PC-9 (cell line): ENCODE measurements around the gene COG4. TPM values are rescaled to one million over a fixed set of nuclear protein-coding genes. Genes with fewer than 3 reads are reported as not detected.

Experiments
- Bru-seq: library from RNA; stranded (reverse); fragments of 400-500 nt; gene quantifications from one replicate; lab custom pipeline; 2021; lab: Mats Ljungman, UMichigan
- BruChase-seq, 2 experiments: library from RNA; stranded (reverse); fragments of 400-500 nt; gene quantifications; one replicate each; lab custom pipeline; 2021; lab: Mats Ljungman, UMichigan
- BruUV-seq: library from RNA; stranded (reverse); fragments of 400-500 nt; replicated peaks from 2 replicates; lab custom pipeline; 2021; lab: Mats Ljungman, UMichigan
- CTCF ChIA-PET: fragments of 300-600 bp; sonication (Branson Sonifier 250); formaldehyde crosslinking; loops from one replicate; lab custom pipeline; 2022; ENCODE audit warnings: antibody characterized with exemption; lab: Charles Lee
- POLR2A ChIA-PET: fragments of 300-600 bp; sonication (Branson Sonifier 250); formaldehyde crosslinking; loops from one replicate; lab custom pipeline; 2022; ENCODE audit warnings: antibody characterized with exemption; ENCODE audit not compliant: unreplicated experiment; lab: Charles Lee
- DNase-seq, 2 experiments: peaks; one replicate each; pipeline versions ENCODE4 v3.0.0 to v3.0.0-alpha.2; 2015 to 2022; ENCODE audit warnings: mixed read lengths in 1 of 2
- H2AFZ ChIP-seq: fragments of 200-600 bp; sonication (generic); 2 replicates; pipeline ENCODE4 v1.8.1; 2017; ENCODE audit warnings: antibody characterized with exemption
- H3F3A ChIP-seq: fragments of 200-600 bp; sonication (generic); 2 replicates; pipeline ENCODE4 v1.8.1; 2017; ENCODE audit warnings: antibody characterized with exemption, mild to moderate bottlenecking, low read depth; ENCODE audit not compliant: insufficient read depth
- H3K27ac ChIP-seq: fragments of 200-600 bp; sonication (generic); 2 replicates; pipeline ENCODE4 v1.6.1; 2016; ENCODE audit warnings: mixed run types
- H3K27me3 ChIP-seq: fragments of 200-600 bp; sonication (generic); 2 replicates; pipeline ENCODE4 v1.6.1; 2016; ENCODE audit warnings: low read depth, mixed run types; ENCODE audit not compliant: insufficient read depth
- H3K36me3 ChIP-seq: fragments of 200-600 bp; sonication (generic); 2 replicates; pipeline ENCODE4 v1.6.1; 2016; ENCODE audit warnings: low read depth, mixed run types
- H3K4me1 ChIP-seq: fragments of 200-600 bp; sonication (generic); replicated peaks from 2 replicates; pipeline ENCODE4 v1.6.1; 2016; ENCODE audit warnings: mixed run types; ENCODE audit not compliant: insufficient read depth
- H3K4me2 ChIP-seq: fragments of 200-600 bp; sonication (generic); 2 replicates; pipeline ENCODE4 v1.6.1; 2017; ENCODE audit warnings: mixed run types
- H3K4me3 ChIP-seq: fragments of 200-600 bp; sonication (generic); 2 replicates; pipeline ENCODE4 v1.6.1; 2016; ENCODE audit warnings: mixed run types
- H3K79me2 ChIP-seq: fragments of 200-600 bp; sonication (generic); 2 replicates; pipeline ENCODE4 v1.6.1; 2017; ENCODE audit warnings: low read depth, mixed run types
- H3K9me2 ChIP-seq: fragments of 200-600 bp; sonication (generic); 2 replicates; pipeline ENCODE4 v1.8.1; 2017; ENCODE audit warnings: mild to moderate bottlenecking; ENCODE audit not compliant: insufficient read depth
- H3K9me3 ChIP-seq: fragments of 200-600 bp; sonication (generic); 2 replicates; pipeline ENCODE4 v1.8.1; 2016; ENCODE audit warnings: low read depth; ENCODE audit not compliant: insufficient read depth
- H4K20me1 ChIP-seq: fragments of 200-600 bp; sonication (generic); 2 replicates; pipeline ENCODE4 v1.8.1; 2017; ENCODE audit not compliant: insufficient read depth
- CTCF ChIP-seq: fragments of 200-600 bp; sonication (generic); conservative IDR thresholded peaks from 2 replicates; pipeline ENCODE4 v1.6.1; 2017; ENCODE audit warnings: mixed run types, antibody characterized with exemption, mild to moderate bottlenecking, moderate library complexity
- EZH2 ChIP-seq: fragments of 200-600 bp; sonication (generic); IDR thresholded peaks from 2 replicates; pipeline ENCODE4 v1.8.0; 2017; ENCODE audit warnings: antibody characterized with exemption, low read depth
- intact Hi-C: fragments of 100-400 bp; cut with micrococcal nuclease; formaldehyde crosslinking; loops from one replicate; pipeline ENCODE4 v1.10.0; 2022; ENCODE audit not compliant: unreplicated experiment
- long read RNA-seq: library from polyadenylated mRNA; stranded (forward); transcript quantifications from one replicate; pipeline ENCODE4 v2.0.0, GENCODE V29; 2022
- total RNA-seq: library from RNA; stranded (reverse); gene quantifications from 2 replicates; pipeline ENCODE4 v1.2.3, GENCODE V29; 2021

COG4 gene
- total RNA-seq, result 54.2 and 61.1 TPM in 2 replicates
- Bru-seq, nascent RNA, result percentile 63 among the genes with signal in this experiment
- BruChase-seq, experiment 1, labeled RNA remaining after a 2-hour chase, result percentile 60 among the genes with signal in this experiment
- BruChase-seq, experiment 2, labeled RNA remaining after a 6-hour chase, result percentile 70 among the genes with signal in this experiment
- long read RNA-seq, transcript COG4-201 (19 exons, 2,833 nt), result major isoform, 164 of 211 reads
- long read RNA-seq, partial matches to known transcripts, result 9 of 211 reads
- long read RNA-seq, other reads (novel, unspliced or antisense), result 31 of 211 reads

- intact Hi-C loops, result loop anchor here (2.0 kb wide), 1 partner anchor 142 kb away; no protein-coding TSS in a partner anchor
- Histone ChIP-seq H4K20me1 (peaks cover 32% of the 10 kb centered on the region), H3K79me2 (peaks cover 67% of the 10 kb centered on the region), H3K27me3 (no peaks in the 10 kb centered on the region), H3K9me2 (no peaks in the 10 kb centered on the region), H3F3A (peaks cover 18% of the 10 kb centered on the region), H3K27ac (peak within 1 kb of the TSS; percentile 88), H3K9me3 (no peaks in the 10 kb centered on the region), H3K4me2 (peak within 1 kb of the TSS; percentile 100), H3K36me3 (peaks cover 33% of the 10 kb centered on the region), H3K4me3 (peak within 1 kb of the TSS; percentile 99), H3K4me1 (peaks cover 35% of the 10 kb centered on the region), H2AFZ (peak within 1 kb of the TSS; percentile 96)
- peak; percentile 66 to 82 for DNase-seq
- BruUV-seq, result TSS peak; percentile 74
- TF ChIP-seq EZH2 (no peak), CTCF (no peak)
- ChIA-PET POLR2A (interaction anchor here (0.6 to 0.7 kb wide), 2 partner anchors 17 to 26 kb away, joined by 3 to 11 read pairs; no protein-coding TSS in a partner anchor), CTCF (no interaction called here)
These were observed at the start of gene COG4 for GRCh38 chr16:70523076-70523742. COG4 (minus strand) TSS chr16:70523554; CDS start chr16:70523543, 11 bp downstream.

- CTCF ChIA-PET, result interaction anchor here (0.5 kb wide), 1 partner anchor 78 kb away, joined by 3 read pairs; no protein-coding TSS in a partner anchor
- H3K4me2 ChIP-seq, result 0 out of 2 replicates have a peak overlapping the region, but pooled peaks have one; percentile 18
These were observed 49.5 kb upstream of the COG4 start for GRCh38 chr16:70572926-70573270.

More at GRCh38 chr16:70572926-70573270, 49.5 kb upstream of the COG4 start:
- no peak for TF ChIP-seq EZH2
- no peak for TF ChIP-seq CTCF
- Histone ChIP-seq H3K27ac (peak overlapping the region; percentile 46), H3K27me3 (no peaks in the 10 kb centered on the region), H3K4me1 (peaks cover 82% of the 10 kb centered on the region), H3K4me3 (no peak overlapping the region), H3K9me2 (no peaks in the 10 kb centered on the region), H4K20me1 (peaks cover 24% of the 10 kb centered on the region), H3K36me3 (peaks cover 49% of the 10 kb centered on the region), H3F3A (peaks cover 99% of the 10 kb centered on the region), H2AFZ (no peak overlapping the region), H3K79me2 (peaks cover 27% of the 10 kb centered on the region), H3K9me3 (no peaks in the 10 kb centered on the region)
- intact Hi-C loops, result no loop called here
- POLR2A ChIA-PET, result no interaction called here
- no peak for DNase-seq
- no TSS peak for BruUV-seq
